Loucy (cell line): Measurements from ENCODE around the gene SMIM44.

Experiments
- H2AFZ ChIP-seq: fragments of 200-600 bp; sonication (generic); 2 replicates; pipeline ENCODE4 v1.6.0; 2016; ENCODE audit warnings: antibody characterized with exemption, mild to moderate bottlenecking, low read length, moderate library complexity
- H3F3A ChIP-seq: fragments of 200-600 bp; 2 replicates; pipeline ENCODE4 v1.6.0; 2016; ENCODE audit warnings: antibody characterized with exemption, low read depth, mild to moderate bottlenecking
- H3K27me3 ChIP-seq: fragments of 200-600 bp; sonication (generic); 2 replicates; pipeline ENCODE4 v1.6.1; 2014; ENCODE audit warnings: low read length, mild to moderate bottlenecking; ENCODE audit not compliant: insufficient read depth, poor library complexity, severe bottlenecking
- H3K36me3 ChIP-seq: fragments of 200-600 bp; sonication (generic); 2 replicates; pipeline ENCODE4 v1.6.1; 2016; ENCODE audit warnings: low read length; ENCODE audit not compliant: insufficient read depth
- H3K4me1 ChIP-seq: fragments of 200-600 bp; sonication (generic); 2 replicates; pipeline ENCODE4 v1.5.1; 2014; ENCODE audit warnings: low read length, mild to moderate bottlenecking; ENCODE audit not compliant: insufficient read depth, poor library complexity, severe bottlenecking
- H3K4me2 ChIP-seq: fragments of 200-600 bp; sonication (generic); 2 replicates; pipeline ENCODE4 v1.6.0; 2014; ENCODE audit warnings: antibody characterized with exemption, low read length, low read depth, mild to moderate bottlenecking; ENCODE audit not compliant: poor library complexity, severe bottlenecking
- H3K4me3 ChIP-seq: fragments of 200-600 bp; sonication (generic); 2 replicates; pipeline ENCODE4 v1.5.1; 2014; ENCODE audit warnings: low read length, mild to moderate bottlenecking, mixed read lengths; ENCODE audit not compliant: poor library complexity, severe bottlenecking
- H3K79me2 ChIP-seq: fragments of 200-600 bp; sonication (generic); 2 replicates; pipeline ENCODE4 v1.6.1; 2014; ENCODE audit warnings: low read length; ENCODE audit not compliant: insufficient read depth
- H3K9ac ChIP-seq: fragments of 200-600 bp; sonication (generic); 2 replicates; pipeline ENCODE4 v1.6.0; 2014; ENCODE audit warnings: mild to moderate bottlenecking, low read depth, low read length, moderate library complexity; ENCODE audit not compliant: poor library complexity, severe bottlenecking
- H3K9me2 ChIP-seq: fragments of 200-600 bp; sonication (generic); replicated peaks from 2 replicates; pipeline ENCODE4 v1.6.1; 2016; ENCODE audit warnings: low read depth, low read length, mixed read lengths
- H3K9me3 ChIP-seq: fragments of 200-600 bp; sonication (generic); 2 replicates; pipeline ENCODE4 v1.6.1; 2014; ENCODE audit warnings: mild to moderate bottlenecking, antibody characterized with exemption, low read length, low read depth; ENCODE audit not compliant: insufficient read depth
- H4K20me1 ChIP-seq: fragments of 200-600 bp; sonication (generic); 2 replicates; pipeline ENCODE4 v1.6.0; 2014; ENCODE audit warnings: antibody characterized with exemption, low read length, mild to moderate bottlenecking; ENCODE audit not compliant: insufficient read depth, poor library complexity, severe bottlenecking
- CTCF ChIP-seq: fragments of 200-600 bp; sonication (generic); conservative IDR thresholded peaks from 2 replicates; pipeline ENCODE4 v1.5.1; 2014; ENCODE audit warnings: mild to moderate bottlenecking, antibody characterized with exemption, low read length
- EZH2phosphoT487 ChIP-seq: fragments of 200-600 bp; IDR thresholded peaks from 2 replicates; pipeline ENCODE4 v1.6.1; 2018; ENCODE audit warnings: antibody characterized with exemption, mild to moderate bottlenecking, moderate library complexity, borderline replicate concordance

SMIM44 gene

GRCh38 chr19:3477951-3478350, 5.3 kb downstream of the SMIM44 start:
- H2AFZ ChIP-seq = no peak overlapping the region
- H3K9ac ChIP-seq = peak overlapping the region; percentile 98

GRCh38 chr19:3477506-3477905, 5.7 kb downstream of the SMIM44 start:
- Histone ChIP-seq H2AFZ (no peak overlapping the region), H3K4me1 (peaks cover 54% of the 10 kb centered on the region), H3K27me3 (no peaks in the 10 kb centered on the region), H4K20me1 (peaks cover 12% of the 10 kb centered on the region), H3K4me3 (peak overlapping the region; percentile 91), H3F3A (no peaks in the 10 kb centered on the region), H3K4me2 (peak overlapping the region; percentile 94), H3K9ac (peak overlapping the region; percentile 98), H3K36me3 (peaks cover 9% of the 10 kb centered on the region; the same call in 1 of the 2 replicates), H3K9me2 (peaks cover 8% of the 10 kb centered on the region; the same call in 1 of the 2 replicates), H3K79me2 (peaks cover 64% of the 10 kb centered on the region), H3K9me3 (no peaks in the 10 kb centered on the region)
- TF ChIP-seq EZH2phosphoT487 (no peak), CTCF (no peak)

More at GRCh38 chr19:3477951-3478350, 5.3 kb downstream of the SMIM44 start:
- Histone ChIP-seq H3K4me1 (peaks cover 54% of the 10 kb centered on the region), H3K4me2 (peak overlapping the region; percentile 94), H3K9me2 (peaks cover 8% of the 10 kb centered on the region; the same call in 1 of the 2 replicates), H3K9me3 (no peaks in the 10 kb centered on the region), H3K36me3 (peaks cover 9% of the 10 kb centered on the region; the same call in 1 of the 2 replicates), H3F3A (no peaks in the 10 kb centered on the region), H3K27me3 (no peaks in the 10 kb centered on the region), H3K4me3 (peak overlapping the region; percentile 91), H3K79me2 (peaks cover 61% of the 10 kb centered on the region), H4K20me1 (peaks cover 8% of the 10 kb centered on the region)
- TF ChIP-seq EZH2phosphoT487 (no peak), CTCF (no peak)

- Histone ChIP-seq H3K9ac (no peak overlapping the region), H4K20me1 (peaks cover 16% of the 10 kb centered on the region), H3F3A (no peaks in the 10 kb centered on the region), H3K4me1 (peaks cover 54% of the 10 kb centered on the region), H3K4me2 (peak overlapping the region; percentile 94), H3K36me3 (peaks cover 9% of the 10 kb centered on the region; the same call in 1 of the 2 replicates), H3K9me3 (no peaks in the 10 kb centered on the region), H3K9me2 (peaks cover 8% of the 10 kb centered on the region; the same call in 1 of the 2 replicates), H3K27me3 (no peaks in the 10 kb centered on the region), H3K79me2 (peaks cover 69% of the 10 kb centered on the region), H3K4me3 (peak overlapping the region; percentile 91), H2AFZ (no peak overlapping the region)
- TF ChIP-seq EZH2phosphoT487 (no peak), CTCF (no peak)
Measured at GRCh38 chr19:3476830-3477229, 6.4 kb downstream of the SMIM44 start.
